Esophagus squamous epithelium (tissue), 5 donors: ENCODE data around the gene GRIP1. TPM values are rescaled to one million over a fixed set of nuclear protein-coding genes. Genes with fewer than 3 reads are reported as not detected.

ENCODE experiments used
- DNase-seq: peaks from one replicate; lab custom pipeline; 2025; lab: John Stamatoyannopoulos, UW
- H3K27ac ChIP-seq, 4 donors: fragments of 200-600 bp; sonication (generic); one replicate each; pipeline ENCODE4 v1.5.1; 2016 to 2019; ENCODE audit warnings: mild to moderate bottlenecking in 1 of 4
- H3K27me3 ChIP-seq, 4 donors: fragments of 200-600 bp; sonication (generic); 1 replicate in 3 of 4; 2 replicates in 1 of 4; pipeline versions ENCODE4 v1.5.1 to v1.6.0; 2017 to 2021; ENCODE audit warnings: antibody characterized with exemption in 1 of 4
- H3K36me3 ChIP-seq, 3 donors: fragments of 200-600 bp; sonication (generic); one replicate each; pipeline ENCODE4 v1.5.1; 2016 to 2019
- H3K4me1 ChIP-seq, 3 donors: fragments of 200-600 bp; sonication (generic); one replicate each; pipeline ENCODE4 v1.5.1; 2017 to 2019
- H3K4me3 ChIP-seq, 4 donors: fragments of 200-600 bp; sonication (generic); 1 replicate in 3 of 4; 2 replicates in 1 of 4; pipeline ENCODE4 v1.5.1; 2016 to 2019; ENCODE audit warnings: mild to moderate bottlenecking in 2 of 4, moderate library complexity in 1 of 4
- H3K9me3 ChIP-seq, 3 donors: fragments of 200-600 bp; sonication (generic); one replicate each; pipeline ENCODE4 v1.5.1; 2016 to 2019
- POLR2A ChIP-seq, 4 donors: fragments of 450-650 bp; IDR thresholded peaks; one replicate each; pipeline ENCODE4 v1.6.1; 2017; ENCODE audit warnings: antibody characterized with exemption in 4 of 4, mild to moderate bottlenecking in 4 of 4, moderate library complexity in 3 of 4
- WGBS, 2 donors: methylation state at CpG; one replicate each; pipeline ENCODE4 v1.1.5; 2018; 5-methylcytosine and 5-hydroxymethylcytosine counted together
- intact Hi-C: fragments of 100-400 bp; cut with DNase I; formaldehyde crosslinking; loops from one replicate; pipeline ENCODE4 v1.15.0; 2022
- total RNA-seq, 4 donors: library from RNA; depleted of rRNA; stranded (reverse); fragments of >200 nt; gene quantifications; one replicate each; pipeline ENCODE4 v1.1.0, GENCODE V29; 2016
- TF ChIP-seq, protein P1 (sequence below), 6 experiments: fragments of 450-650 bp in 4 of 6; fragments of 200-600 bp in 2 of 6; sonication (generic) in 2 of 6; IDR thresholded peaks; one replicate each; pipeline ENCODE4 v1.5.1; 2016 to 2019; ENCODE audit warnings: antibody characterized with exemption in 6 of 6, mild to moderate bottlenecking in 4 of 6, moderate library complexity in 4 of 6
- donor health status: DM: yes; HTN: yes; CAD: no.

GRIP1 gene
- total RNA-seq, 4 donors from 2014 or later = 4.9 to 15.9 (median 11.0) TPM

DNA sequence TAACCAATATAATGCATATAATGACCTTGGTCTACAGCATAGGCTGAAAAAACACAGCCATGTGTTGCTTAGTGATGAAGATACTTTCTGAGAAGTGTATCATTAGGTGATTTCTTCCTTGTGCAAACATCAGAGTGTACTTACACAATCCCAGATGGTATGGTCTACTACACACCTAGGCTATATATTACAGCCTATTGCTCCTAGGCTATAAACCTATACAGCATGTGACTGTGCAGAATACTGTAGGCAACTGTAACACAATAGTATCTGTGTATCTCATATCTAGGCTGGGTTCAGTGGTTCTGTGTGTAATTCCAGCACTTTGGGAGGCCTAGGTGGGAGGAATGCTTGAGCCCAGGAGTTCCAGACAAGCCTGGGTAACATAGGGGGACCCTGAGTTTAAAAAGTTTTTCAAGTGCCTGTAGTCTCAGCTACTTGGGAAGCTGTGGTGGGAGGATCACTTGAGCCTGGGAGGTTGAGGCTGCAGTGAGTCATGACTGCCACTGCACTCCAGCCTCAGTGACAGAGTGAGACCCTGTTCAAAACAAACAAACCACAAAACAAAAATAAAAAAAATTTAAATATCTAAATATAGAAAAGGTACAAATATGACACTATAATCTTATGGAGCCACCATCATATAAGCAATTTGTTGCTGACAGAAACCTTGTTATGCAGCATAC lies 66.6 kb downstream of the GRIP1 start:
- no peaks in the 10 kb centered on the region for H3K9me3 ChIP-seq
- H3K4me1 ChIP-seq = no peaks in the 10 kb centered on the region
- no peaks in the 10 kb centered on the region for H3K27me3 ChIP-seq
- no peak overlapping the region for H3K27ac ChIP-seq
- TF ChIP-seq, protein P1, sequence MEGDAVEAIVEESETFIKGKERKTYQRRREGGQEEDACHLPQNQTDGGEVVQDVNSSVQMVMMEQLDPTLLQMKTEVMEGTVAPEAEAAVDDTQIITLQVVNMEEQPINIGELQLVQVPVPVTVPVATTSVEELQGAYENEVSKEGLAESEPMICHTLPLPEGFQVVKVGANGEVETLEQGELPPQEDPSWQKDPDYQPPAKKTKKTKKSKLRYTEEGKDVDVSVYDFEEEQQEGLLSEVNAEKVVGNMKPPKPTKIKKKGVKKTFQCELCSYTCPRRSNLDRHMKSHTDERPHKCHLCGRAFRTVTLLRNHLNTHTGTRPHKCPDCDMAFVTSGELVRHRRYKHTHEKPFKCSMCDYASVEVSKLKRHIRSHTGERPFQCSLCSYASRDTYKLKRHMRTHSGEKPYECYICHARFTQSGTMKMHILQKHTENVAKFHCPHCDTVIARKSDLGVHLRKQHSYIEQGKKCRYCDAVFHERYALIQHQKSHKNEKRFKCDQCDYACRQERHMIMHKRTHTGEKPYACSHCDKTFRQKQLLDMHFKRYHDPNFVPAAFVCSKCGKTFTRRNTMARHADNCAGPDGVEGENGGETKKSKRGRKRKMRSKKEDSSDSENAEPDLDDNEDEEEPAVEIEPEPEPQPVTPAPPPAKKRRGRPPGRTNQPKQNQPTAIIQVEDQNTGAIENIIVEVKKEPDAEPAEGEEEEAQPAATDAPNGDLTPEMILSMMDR (IDR thresholded peaks at IDR 0.05) = no peak
- no peak for TF ChIP-seq POLR2A (IDR thresholded peaks at IDR 0.05)
- intact Hi-C loops = no loop called here
- DNase-seq = no peak
- no peak overlapping the region for H3K4me3 ChIP-seq
- no peaks in the 10 kb centered on the region for H3K36me3 ChIP-seq

- intact Hi-C loops = no loop called here
- no peaks in the 10 kb centered on the region for H3K36me3 ChIP-seq
- H3K27ac ChIP-seq = no peak overlapping the region
- TF ChIP-seq, protein P1 (IDR thresholded peaks at IDR 0.05) = no peak
- no peak for TF ChIP-seq POLR2A (IDR thresholded peaks at IDR 0.05)
- H3K27me3 ChIP-seq = no peaks in the 10 kb centered on the region
- DNase-seq = no peak
- H3K4me3 ChIP-seq = no peak overlapping the region
- H3K4me1 ChIP-seq = no peaks in the 10 kb centered on the region
- H3K9me3 ChIP-seq = no peaks in the 10 kb centered on the region
Measured at GRCh38 chr12:66607147-66607546, 71.7 kb downstream of the GRIP1 start.

- Histone ChIP-seq H3K27me3 (no peaks in the 10 kb centered on the region), H3K27ac (no peak overlapping the region), H3K36me3 (no peaks in the 10 kb centered on the region), H3K4me3 (no peak overlapping the region), H3K9me3 (no peaks in the 10 kb centered on the region), H3K4me1 (no peaks in the 10 kb centered on the region)
- WGBS, 2 donors = 72 to 78% methylated on average over 5 of the region's 5 CpGs
- intact Hi-C loops = no loop called here
- TF ChIP-seq, protein P1 (IDR thresholded peaks at IDR 0.05) = no peak
- TF ChIP-seq POLR2A (IDR thresholded peaks at IDR 0.05) = no peak
- no peak for DNase-seq
Measured at GRCh38 chr12:66605293-66605692, 73.6 kb downstream of the GRIP1 start.

- Histone ChIP-seq H3K9me3 (no peaks in the 10 kb centered on the region), H3K36me3 (no peaks in the 10 kb centered on the region), H3K4me1 (no peaks in the 10 kb centered on the region), H3K4me3 (no peak overlapping the region), H3K27me3 (no peaks in the 10 kb centered on the region), H3K27ac (no peak overlapping the region)
- no peak for DNase-seq
- 66 to 90% methylated on average over 3 of the region's 3 CpGs for WGBS, 2 donors
- no peak for TF ChIP-seq POLR2A (IDR thresholded peaks at IDR 0.05)
- TF ChIP-seq, protein P1 (IDR thresholded peaks at IDR 0.05) = no peak
- intact Hi-C loops = no loop called here
Measured at GRCh38 chr12:66603981-66604479, 74.8 kb downstream of the GRIP1 start.

GRCh38 chr12:66603461-66603860 lies 75.4 kb downstream of the GRIP1 start:
- Histone ChIP-seq H3K4me3 (no peak overlapping the region), H3K9me3 (no peaks in the 10 kb centered on the region), H3K27ac (no peak overlapping the region), H3K4me1 (no peaks in the 10 kb centered on the region), H3K27me3 (no peaks in the 10 kb centered on the region), H3K36me3 (no peaks in the 10 kb centered on the region)
- no peak for TF ChIP-seq POLR2A (IDR thresholded peaks at IDR 0.05)
- TF ChIP-seq, protein P1 (IDR thresholded peaks at IDR 0.05) = no peak
- intact Hi-C loops = no loop called here
- 80 to 92% methylated on average over 1 to 2 of the region's 2 CpGs for WGBS, 2 donors
- DNase-seq = no peak
